ENCODE measurements around the gene LCE1F. TPM values are rescaled to one million over a fixed set of nuclear protein-coding genes. Genes with fewer than 3 reads are reported as not detected.

The LCE1F gene
- total RNA-seq, 3 donors from 2014 or later, result not detected

- ATAC-seq (no peak), DNase-seq (no peak)
- H3K4me3 ChIP-seq, result no peak overlapping the region
- H3K4me1 ChIP-seq (ENCODE audit: low read depth), result no peaks in the 10 kb centered on the region
- TF ChIP-seq, protein P1, sequence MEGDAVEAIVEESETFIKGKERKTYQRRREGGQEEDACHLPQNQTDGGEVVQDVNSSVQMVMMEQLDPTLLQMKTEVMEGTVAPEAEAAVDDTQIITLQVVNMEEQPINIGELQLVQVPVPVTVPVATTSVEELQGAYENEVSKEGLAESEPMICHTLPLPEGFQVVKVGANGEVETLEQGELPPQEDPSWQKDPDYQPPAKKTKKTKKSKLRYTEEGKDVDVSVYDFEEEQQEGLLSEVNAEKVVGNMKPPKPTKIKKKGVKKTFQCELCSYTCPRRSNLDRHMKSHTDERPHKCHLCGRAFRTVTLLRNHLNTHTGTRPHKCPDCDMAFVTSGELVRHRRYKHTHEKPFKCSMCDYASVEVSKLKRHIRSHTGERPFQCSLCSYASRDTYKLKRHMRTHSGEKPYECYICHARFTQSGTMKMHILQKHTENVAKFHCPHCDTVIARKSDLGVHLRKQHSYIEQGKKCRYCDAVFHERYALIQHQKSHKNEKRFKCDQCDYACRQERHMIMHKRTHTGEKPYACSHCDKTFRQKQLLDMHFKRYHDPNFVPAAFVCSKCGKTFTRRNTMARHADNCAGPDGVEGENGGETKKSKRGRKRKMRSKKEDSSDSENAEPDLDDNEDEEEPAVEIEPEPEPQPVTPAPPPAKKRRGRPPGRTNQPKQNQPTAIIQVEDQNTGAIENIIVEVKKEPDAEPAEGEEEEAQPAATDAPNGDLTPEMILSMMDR (IDR thresholded peaks at IDR 0.05), result no peak
- intact Hi-C loops (cut with DNase I, micrococcal nuclease), result no loop called here
- H3K36me3 ChIP-seq (ENCODE audit: low read depth), result no peaks in the 10 kb centered on the region
- H3K9me3 ChIP-seq, result no peaks in the 10 kb centered on the region
These were observed 15.3 kb upstream of the LCE1F start for GRCh38 chr1:152759453-152760173.

DNA sequence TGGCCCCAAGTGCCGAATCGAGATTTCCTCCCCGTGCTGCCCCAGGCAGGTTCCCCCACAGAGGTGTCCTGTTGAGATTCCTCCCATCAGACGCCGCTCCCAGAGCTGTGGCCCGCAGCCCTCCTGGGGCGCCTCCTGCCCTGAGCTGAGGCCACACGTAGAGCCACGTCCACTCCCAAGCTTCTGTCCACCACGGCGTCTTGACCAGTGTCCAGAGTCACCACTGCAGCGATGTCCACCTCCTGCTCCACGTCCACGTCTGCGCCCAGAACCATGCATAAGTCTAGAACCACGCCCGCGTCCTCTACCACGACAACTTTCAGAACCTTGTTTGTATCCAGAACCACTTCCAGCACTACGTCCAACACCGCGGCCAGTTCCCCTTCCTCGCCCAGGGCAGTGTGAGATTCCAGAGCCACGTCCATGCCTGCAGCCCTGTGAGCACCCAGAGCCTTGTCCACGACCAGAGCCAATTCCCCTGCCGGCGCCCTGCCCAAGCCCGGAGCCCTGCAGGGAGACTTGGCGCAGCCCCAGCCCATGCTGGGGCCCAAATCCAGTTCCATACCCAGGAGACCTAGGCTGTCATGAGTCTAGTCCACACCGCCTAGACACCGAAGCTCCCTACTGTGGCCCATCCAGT lies 14.3 kb upstream of the LCE1F start:
- DNase-seq, result no peak
- ATAC-seq, result no peak

DNA sequence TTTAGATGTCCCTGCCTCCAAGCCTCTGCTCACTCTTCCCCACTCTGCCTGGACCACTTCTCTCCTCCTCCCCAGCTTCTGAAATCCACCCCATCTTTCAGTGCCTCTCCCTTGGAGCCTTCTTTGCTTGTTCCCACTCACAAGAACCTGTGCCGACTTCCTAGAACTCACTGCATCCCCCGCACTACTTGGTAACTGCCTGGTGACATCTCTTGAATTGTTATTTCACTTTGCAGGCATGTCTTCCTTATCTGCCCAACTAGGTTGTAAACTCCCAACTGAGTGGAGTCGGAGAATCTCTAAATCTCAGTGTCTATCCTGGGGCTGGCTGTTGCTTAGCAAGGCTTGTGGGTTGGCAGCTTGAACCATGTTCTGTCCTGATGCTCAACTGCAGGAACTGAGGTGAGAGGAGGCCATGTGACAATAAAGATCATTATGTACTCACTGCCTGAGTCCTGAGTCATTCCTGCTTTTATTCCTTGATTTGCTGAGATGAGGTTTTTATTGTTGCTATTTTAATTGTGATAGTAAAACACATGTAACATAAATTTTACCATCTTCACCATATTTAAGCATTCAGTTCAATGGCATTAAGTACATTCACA lies 13.2 kb upstream of the LCE1F start:
- intact Hi-C loops (cut with DNase I, micrococcal nuclease), result no loop called here
- no peaks in the 10 kb centered on the region for H3K4me1 ChIP-seq (ENCODE audit: low read depth)
- no peaks in the 10 kb centered on the region for H3K36me3 ChIP-seq (ENCODE audit: low read depth)
- H3K9me3 ChIP-seq, result no peaks in the 10 kb centered on the region
- H3K4me3 ChIP-seq, result no peak overlapping the region
- DNase-seq, result no peak
- ATAC-seq, result no peak
- TF ChIP-seq, protein P1 (IDR thresholded peaks at IDR 0.05), result no peak

More for the DNA sequence above, 14.3 kb upstream of the LCE1F start:
- TF ChIP-seq, protein P1 (IDR thresholded peaks at IDR 0.05), result no peak
- Histone ChIP-seq H3K36me3 (ENCODE audit: low read depth) (no peaks in the 10 kb centered on the region), H3K4me1 (ENCODE audit: low read depth) (no peaks in the 10 kb centered on the region), H3K9me3 (no peaks in the 10 kb centered on the region), H3K4me3 (no peak overlapping the region)
- intact Hi-C loops (cut with DNase I, micrococcal nuclease), result no loop called here

DNA sequence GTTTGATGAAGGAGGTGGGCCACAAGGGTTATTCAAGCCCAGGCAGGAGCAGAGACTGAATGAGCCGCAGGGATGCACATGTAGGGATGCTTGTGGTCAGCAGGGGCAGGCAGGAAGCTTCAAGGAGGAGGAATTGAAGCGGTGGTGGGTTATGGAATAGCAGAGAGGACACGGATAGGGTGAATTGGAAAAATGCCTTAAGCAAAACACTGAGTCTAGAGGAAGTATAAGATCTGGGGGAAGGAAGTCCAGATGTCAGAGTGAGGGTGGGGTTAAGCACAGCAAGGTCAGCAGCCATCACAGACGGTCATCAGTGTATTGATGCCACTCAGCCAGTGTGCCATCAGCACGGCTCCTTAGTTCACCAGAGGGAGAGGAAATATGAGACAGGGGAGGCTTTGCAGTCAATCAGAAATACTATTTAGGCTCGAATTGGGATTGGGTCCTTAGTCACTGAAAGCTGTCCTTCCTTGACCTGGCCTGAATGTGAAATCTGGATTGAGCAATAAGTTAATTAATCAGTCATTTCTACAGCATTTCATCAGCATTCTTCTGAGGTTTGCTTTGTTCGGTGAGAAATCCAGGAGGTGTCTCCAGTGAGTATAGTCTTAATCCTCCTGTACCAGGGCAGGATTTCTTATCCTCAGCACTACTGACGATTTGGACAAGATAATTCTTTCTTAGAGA lies 6.0 kb upstream of the LCE1F start:
- intact Hi-C loops (cut with DNase I, micrococcal nuclease), result no loop called here
- Histone ChIP-seq H3K4me3 (no peak overlapping the region), H3K4me1 (ENCODE audit: low read depth) (no peaks in the 10 kb centered on the region), H3K36me3 (ENCODE audit: low read depth) (no peaks in the 10 kb centered on the region), H3K9me3 (no peaks in the 10 kb centered on the region)
- TF ChIP-seq, protein P1 (IDR thresholded peaks at IDR 0.05), result no peak
- no peak for DNase-seq
- ATAC-seq, result no peak

DNA sequence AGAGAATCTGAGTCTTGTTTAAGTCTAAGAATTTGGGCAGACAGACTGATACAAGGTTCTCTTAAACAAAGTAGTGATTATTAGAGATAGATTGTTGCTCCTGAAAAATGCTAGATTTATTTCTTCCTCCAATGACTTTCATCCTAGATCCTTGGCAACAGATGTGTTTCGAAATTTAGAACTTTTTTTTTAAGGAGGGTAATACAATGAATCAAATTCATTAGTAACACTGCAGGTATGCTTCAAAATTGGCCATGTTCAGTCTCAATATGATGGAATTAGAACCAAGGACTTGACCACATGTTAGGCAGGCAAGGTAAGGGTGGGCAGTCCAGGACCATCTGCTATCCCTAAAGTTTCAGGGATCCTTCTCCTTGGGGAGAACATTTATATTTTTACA lies 4.5 kb upstream of the LCE1F start:
- ATAC-seq (no peak), DNase-seq (no peak)
- Histone ChIP-seq H3K9me3 (no peaks in the 10 kb centered on the region), H3K36me3 (ENCODE audit: low read depth) (no peaks in the 10 kb centered on the region), H3K4me3 (no peak overlapping the region), H3K4me1 (ENCODE audit: low read depth) (no peaks in the 10 kb centered on the region)
- TF ChIP-seq, protein P1 (IDR thresholded peaks at IDR 0.05), result no peak
- intact Hi-C loops (cut with DNase I, micrococcal nuclease), result no loop called here

All from mucosa of descending colon (tissue), 3 donors.